Measurements from ENCODE around the gene CISD1.

- TF ChIP-seq CTCF (IDR thresholded peaks at IDR 0.05) (no peak), POLR2A (IDR thresholded peaks at IDR 0.05) (no peak)
These were observed 66.5 kb downstream of the CISD1 start for GRCh38 chr10:58335306-58336005.
